ENCODE data around the gene C1QTNF2. TPM values are rescaled to one million over a fixed set of nuclear protein-coding genes. Genes with fewer than 3 reads are reported as not detected.

The C1QTNF2 gene
- total RNA-seq, 1 donor from 2014 or later = 0.31 TPM

- no peak for TF ChIP-seq CTCF (conservative IDR thresholded peaks at IDR 0.05)
- Mint-ChIP-seq H3K4me3 (no peak overlapping the region), H3K27ac (no peak overlapping the region), H3K9me3 (no peaks in the 10 kb centered on the region), H3K4me1 (ENCODE audit: unreplicated experiment) (peaks cover 7% of the 10 kb centered on the region), H3K36me3 (peaks cover 4% of the 10 kb centered on the region), H3K27me3 (peaks cover 39% of the 10 kb centered on the region)
- no peak for DNase-seq (ENCODE audit: extremely low spot score, unreplicated experiment)
These were observed 7.9 kb upstream of the C1QTNF2 start for GRCh38 chr5:160378330-160378729.

- no peak for TF ChIP-seq CTCF (conservative IDR thresholded peaks at IDR 0.05)
- Mint-ChIP-seq H3K4me1 (ENCODE audit: unreplicated experiment) (peaks cover 7% of the 10 kb centered on the region), H3K9me3 (no peaks in the 10 kb centered on the region), H3K36me3 (peaks cover 4% of the 10 kb centered on the region), H3K4me3 (no peak overlapping the region), H3K27ac (no peak overlapping the region), H3K27me3 (peaks cover 46% of the 10 kb centered on the region)
- no peak for DNase-seq (ENCODE audit: extremely low spot score, unreplicated experiment)
These were observed 7.2 kb upstream of the C1QTNF2 start for GRCh38 chr5:160377651-160378050.

- peaks cover 55% of the 10 kb centered on the region for H3K27me3 Mint-ChIP-seq
- no peaks in the 10 kb centered on the region for H3K9me3 Mint-ChIP-seq
- no peak for DNase-seq (ENCODE audit: extremely low spot score, unreplicated experiment)
- peaks cover 7% of the 10 kb centered on the region for H3K4me1 Mint-ChIP-seq (ENCODE audit: unreplicated experiment)
- no peak overlapping the region for H3K4me3 Mint-ChIP-seq
- H3K27ac Mint-ChIP-seq = no peak overlapping the region
- TF ChIP-seq CTCF (conservative IDR thresholded peaks at IDR 0.05) = no peak
- no peaks in the 10 kb centered on the region for H3K36me3 Mint-ChIP-seq
These were observed 6.0 kb upstream of the C1QTNF2 start for GRCh38 chr5:160376416-160376815.

GRCh38 chr5:160375701-160376100, 5.3 kb upstream of the C1QTNF2 start:
- no peak for DNase-seq (ENCODE audit: extremely low spot score, unreplicated experiment)
- Mint-ChIP-seq H3K9me3 (no peaks in the 10 kb centered on the region), H3K36me3 (no peaks in the 10 kb centered on the region), H3K4me1 (ENCODE audit: unreplicated experiment) (peaks cover 12% of the 10 kb centered on the region), H3K4me3 (no peak overlapping the region), H3K27ac (no peak overlapping the region), H3K27me3 (peaks cover 62% of the 10 kb centered on the region)
- TF ChIP-seq CTCF (conservative IDR thresholded peaks at IDR 0.05) = no peak

- no peak overlapping the region for H3K4me3 Mint-ChIP-seq
- H3K27me3 Mint-ChIP-seq = peaks cover 66% of the 10 kb centered on the region
- H3K9me3 Mint-ChIP-seq = no peaks in the 10 kb centered on the region
- no peak for TF ChIP-seq CTCF (conservative IDR thresholded peaks at IDR 0.05)
- no peak overlapping the region for H3K27ac Mint-ChIP-seq
- peaks cover 14% of the 10 kb centered on the region for H3K4me1 Mint-ChIP-seq (ENCODE audit: unreplicated experiment)
- no peaks in the 10 kb centered on the region for H3K36me3 Mint-ChIP-seq
- no peak for DNase-seq (ENCODE audit: extremely low spot score, unreplicated experiment)
These were observed 4.7 kb upstream of the C1QTNF2 start for GRCh38 chr5:160375166-160375565.

GRCh38 chr5:160371294-160371693, 868 bp upstream of the C1QTNF2 start:
- Mint-ChIP-seq H3K9me3 (no peaks in the 10 kb centered on the region), H3K27ac (no peak overlapping the region), H3K4me1 (ENCODE audit: unreplicated experiment) (peaks cover 7% of the 10 kb centered on the region), H3K4me3 (peak overlapping the region; percentile 82), H3K27me3 (peaks cover 75% of the 10 kb centered on the region), H3K36me3 (no peaks in the 10 kb centered on the region)
- no peak for DNase-seq (ENCODE audit: extremely low spot score, unreplicated experiment)
- TF ChIP-seq CTCF (conservative IDR thresholded peaks at IDR 0.05) = no peak
